SW480 (cell line): ENCODE results near the gene SLAMF7.
"Not testable (repeated sequence)": the region's sequence is repeated elsewhere in the genome, so short reads cannot be mapped to it uniquely, and the experiment has no call there.

Experiments used
- DNase-seq: peaks from one replicate; pipeline ENCODE4 v3.0.0-alpha.2; 2016; ENCODE audit warnings: low spot score

Gene SLAMF7

GRCh38 chr1:160720356-160721085, 18.5 kb upstream of the SLAMF7 start:
- no peak for DNase-seq

- DNase-seq = no peak
Observed at GRCh38 chr1:160721473-160721872, 17.6 kb upstream of the SLAMF7 start.

- no peak for DNase-seq
Observed at GRCh38 chr1:160722726-160723125, 16.3 kb upstream of the SLAMF7 start.

GRCh38 chr1:160723332-160723731, 15.7 kb upstream of the SLAMF7 start:
- no peak for DNase-seq

- DNase-seq = no peak
Observed at GRCh38 chr1:160724465-160725242, 14.4 kb upstream of the SLAMF7 start.

GRCh38 chr1:160726114-160726497, 12.9 kb upstream of the SLAMF7 start:
- peak; percentile 78 for DNase-seq

- DNase-seq = peak; percentile 94
Observed at GRCh38 chr1:160726498-160727315, 12.3 kb upstream of the SLAMF7 start.

- DNase-seq = no peak
Observed at GRCh38 chr1:160727316-160727640, 11.8 kb upstream of the SLAMF7 start.

GRCh38 chr1:160731564-160731963, 7.5 kb upstream of the SLAMF7 start:
- not testable (repeated sequence) for DNase-seq

GRCh38 chr1:160731990-160732389, 7.1 kb upstream of the SLAMF7 start:
- DNase-seq = no peak

- DNase-seq = no peak
Observed at GRCh38 chr1:160733898-160734297, 5.1 kb upstream of the SLAMF7 start.

GRCh38 chr1:160734301-160734700, 4.7 kb upstream of the SLAMF7 start:
- no peak for DNase-seq

- no peak for DNase-seq
Observed at GRCh38 chr1:160738271-160738670, 776 bp upstream of the SLAMF7 start.

GRCh38 chr1:160740133-160740688, 1.2 kb downstream of the SLAMF7 start:
- no peak for DNase-seq

GRCh38 chr1:160741092-160741501, 2.0 kb downstream of the SLAMF7 start:
- no peak for DNase-seq

- no peak for DNase-seq
Observed at GRCh38 chr1:160741612-160742348, 2.7 kb downstream of the SLAMF7 start.

- DNase-seq = no peak
Observed at GRCh38 chr1:160742428-160743127, 3.5 kb downstream of the SLAMF7 start.

- no peak for DNase-seq
Observed at GRCh38 chr1:160743266-160743665, 4.2 kb downstream of the SLAMF7 start.

GRCh38 chr1:160744199-160744851, 5.3 kb downstream of the SLAMF7 start:
- DNase-seq = no peak

GRCh38 chr1:160744852-160745520, 5.9 kb downstream of the SLAMF7 start:
- DNase-seq = no peak
